CD4-positive, alpha-beta T cell treated with Interleukin-17A for 4 hours (primary cell): ENCODE measurements around the gene CYB5R4.

Experiments
- DNase-seq: peaks from one replicate; pipeline ENCODE4 v3.0.0-alpha.2; 2020; ENCODE audit warnings: mixed read lengths

CYB5R4 gene

DNA sequence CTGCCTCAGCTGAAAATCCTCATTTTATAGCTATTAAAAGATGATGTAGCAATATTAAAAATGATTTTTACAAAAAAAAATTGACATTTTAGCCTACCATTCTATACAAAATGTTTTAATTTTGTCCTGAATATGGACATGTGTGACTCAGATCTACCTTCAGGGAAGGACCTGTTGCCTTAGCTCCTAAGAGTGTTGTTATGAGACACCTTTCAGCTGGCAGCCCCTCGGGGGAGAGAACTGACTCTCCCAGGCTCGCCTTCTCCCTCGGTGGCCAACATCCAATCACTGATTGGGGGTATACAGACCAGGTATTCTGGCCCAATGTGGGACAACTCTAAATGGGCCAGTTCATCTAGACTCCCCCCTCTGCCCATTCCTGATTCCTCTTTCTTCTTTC lies 141.6 kb downstream of the CYB5R4 start:
- DNase-seq: no peak

GRCh38 chr6:84002226-84002625 lies 142.7 kb downstream of the CYB5R4 start:
- no peak for DNase-seq

GRCh38 chr6:84003131-84003530 lies 143.6 kb downstream of the CYB5R4 start:
- no peak for DNase-seq

- no peak for DNase-seq
These were observed 144.2 kb downstream of the CYB5R4 start for GRCh38 chr6:84003654-84004053.

DNA sequence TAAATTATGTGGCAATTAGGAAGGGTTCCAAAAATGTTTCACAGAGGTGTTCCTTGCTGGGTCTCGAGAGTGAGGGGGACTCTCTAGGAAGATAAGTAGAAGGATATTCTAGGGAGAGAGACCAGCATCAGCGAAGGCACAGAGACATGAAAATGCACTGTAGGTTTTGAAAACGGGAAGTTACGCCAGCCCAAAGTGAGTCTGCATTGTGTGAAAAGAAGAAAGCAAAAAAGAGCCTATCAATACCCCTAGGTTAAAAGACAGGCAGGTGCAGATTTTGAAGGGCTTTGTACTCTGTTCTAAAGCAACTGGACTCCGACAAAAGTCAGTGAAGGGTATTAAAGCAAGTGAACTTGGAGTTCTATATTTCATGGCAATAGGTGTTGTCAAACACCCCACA lies 148.4 kb downstream of the CYB5R4 start:
- DNase-seq: no peak

- no peak for DNase-seq
These were observed 153.9 kb downstream of the CYB5R4 start for GRCh38 chr6:84013354-84013753.

- no peak for DNase-seq
These were observed 154.4 kb downstream of the CYB5R4 start for GRCh38 chr6:84013931-84014330.

DNA sequence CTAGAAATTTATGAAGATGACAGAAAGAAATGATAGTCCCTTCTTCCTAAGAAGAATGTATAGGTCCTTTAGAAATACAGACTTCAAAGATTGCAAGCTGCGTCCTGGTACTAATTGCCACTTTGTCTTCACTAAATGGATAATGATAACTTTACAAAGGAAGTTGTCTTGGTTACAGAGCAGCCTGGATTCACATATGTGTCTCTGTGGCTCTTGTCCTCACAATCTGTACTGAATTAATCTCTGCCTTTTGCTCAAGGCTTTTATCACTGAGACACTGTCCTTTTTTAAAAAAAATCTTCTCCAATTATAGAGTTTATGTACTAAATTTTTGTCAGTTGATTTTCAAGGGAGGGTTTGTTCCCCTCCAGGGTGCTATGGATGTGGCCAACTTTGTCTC lies 156.5 kb downstream of the CYB5R4 start:
- no peak for DNase-seq
